Measurements from ENCODE around the gene CCNL1.

DNA sequence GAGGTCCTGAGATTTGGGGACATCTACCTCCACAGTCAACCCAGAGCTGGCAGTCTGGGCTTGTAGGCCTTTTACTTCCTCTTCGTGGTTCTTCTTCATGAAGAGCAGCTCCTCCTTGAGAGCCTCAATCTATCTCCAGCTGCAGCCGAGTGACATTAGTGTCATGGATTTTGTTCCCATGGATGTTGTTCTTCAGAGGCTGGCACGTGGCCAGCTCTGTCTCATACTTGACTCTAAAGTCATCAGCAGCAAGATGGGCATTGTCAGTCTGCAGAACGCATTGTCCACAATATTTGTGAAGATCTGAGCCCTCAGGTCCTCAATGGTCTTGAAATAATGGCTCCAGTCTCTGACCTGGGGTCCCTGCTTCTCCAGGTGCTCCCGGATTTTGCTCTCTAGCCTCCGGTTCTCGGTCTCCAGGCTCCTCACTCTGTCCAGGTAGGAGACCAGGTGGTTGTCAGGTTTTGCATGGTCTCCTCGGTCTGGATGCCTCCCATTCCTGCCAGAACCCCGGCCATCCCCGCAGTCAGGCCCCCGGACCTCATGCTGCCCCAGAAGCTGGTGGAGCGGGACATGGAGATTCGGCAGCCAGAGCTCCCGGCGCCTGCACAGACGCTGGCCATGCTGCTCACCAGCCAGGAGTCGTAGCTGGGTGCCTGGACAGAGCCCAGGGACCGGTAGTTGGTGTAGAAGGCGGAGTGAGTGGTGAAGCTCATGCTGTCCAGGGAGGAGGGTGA is 3.4 kb upstream of the CCNL1 start:
- no peak for TF ChIP-seq POLR2AphosphoS5 (IDR thresholded peaks at IDR 0.05; ENCODE audit: low read depth, low read length)
- TF ChIP-seq SIN3A (IDR thresholded peaks at IDR 0.05; ENCODE audit: borderline replicate concordance, insufficient read depth, low read length): no peak
- no peak for TF ChIP-seq TAF1 (IDR thresholded peaks at IDR 0.05; ENCODE audit: borderline replicate concordance, insufficient read depth, low read length)
